HL-60 (cell line): Measurements from ENCODE around the gene PLA2G4E.

ENCODE experiments used
- DNase-seq, 2 experiments: peaks; one replicate each; pipeline ENCODE4 v3.0.0-alpha.2; 2010 to 2020; ENCODE audit warnings: low read depth in 1 of 2, low spot score in 1 of 2
- H3K27ac ChIP-seq: fragments of 250-450 bp; sonication (Bioruptor Pico); replicated peaks from 2 replicates; pipeline ENCODE4 v1.5.1; 2020; ENCODE audit warnings: mild to moderate bottlenecking, moderate library complexity
- H3K27me3 ChIP-seq: fragments of 250-450 bp; sonication (Bioruptor Pico); 2 replicates; pipeline ENCODE4 v1.5.1; 2021; ENCODE audit warnings: mild to moderate bottlenecking, moderate library complexity; ENCODE audit not compliant: insufficient read depth, poor library complexity, severe bottlenecking
- H3K4me3 ChIP-seq: replicated peaks from 2 replicates; pipeline ENCODE4 v1.5.1; 2011; ENCODE audit warnings: mild to moderate bottlenecking, control low read depth, low read length; ENCODE audit not compliant: insufficient read depth
- CTCF ChIP-seq: IDR thresholded peaks from one replicate; pipeline ENCODE4 v1.5.1; 2011; ENCODE audit warnings: low read length, control low read depth, inconsistent platforms; ENCODE audit not compliant: insufficient read depth
- GABPA ChIP-seq: IDR thresholded peaks from 2 replicates; pipeline ENCODE4 v1.6.1; 2012; ENCODE audit warnings: low read depth
- POLR2AphosphoS5 ChIP-seq: IDR thresholded peaks from 2 replicates; pipeline ENCODE4 v1.6.1; 2012; ENCODE audit warnings: low read depth
- REST ChIP-seq: IDR thresholded peaks from 2 replicates; pipeline ENCODE4 v1.6.1; 2012; ENCODE audit warnings: low read depth; ENCODE audit not compliant: insufficient replicate concordance
- SPI1 ChIP-seq: IDR thresholded peaks from 2 replicates; pipeline ENCODE4 v1.6.1; 2012; ENCODE audit warnings: low read depth, mild to moderate bottlenecking, borderline replicate concordance

Gene PLA2G4E

GRCh38 chr15:41965441-41966413 lies 55.1 kb downstream of the PLA2G4E start:
- Histone ChIP-seq H3K27me3 (no peaks in the 10 kb centered on the region), H3K4me3 (no peak overlapping the region), H3K27ac (no peak overlapping the region)
- no peak for DNase-seq
- TF ChIP-seq POLR2AphosphoS5 (no peak), GABPA (no peak), CTCF (no peak), SPI1 (no peak)

DNA sequence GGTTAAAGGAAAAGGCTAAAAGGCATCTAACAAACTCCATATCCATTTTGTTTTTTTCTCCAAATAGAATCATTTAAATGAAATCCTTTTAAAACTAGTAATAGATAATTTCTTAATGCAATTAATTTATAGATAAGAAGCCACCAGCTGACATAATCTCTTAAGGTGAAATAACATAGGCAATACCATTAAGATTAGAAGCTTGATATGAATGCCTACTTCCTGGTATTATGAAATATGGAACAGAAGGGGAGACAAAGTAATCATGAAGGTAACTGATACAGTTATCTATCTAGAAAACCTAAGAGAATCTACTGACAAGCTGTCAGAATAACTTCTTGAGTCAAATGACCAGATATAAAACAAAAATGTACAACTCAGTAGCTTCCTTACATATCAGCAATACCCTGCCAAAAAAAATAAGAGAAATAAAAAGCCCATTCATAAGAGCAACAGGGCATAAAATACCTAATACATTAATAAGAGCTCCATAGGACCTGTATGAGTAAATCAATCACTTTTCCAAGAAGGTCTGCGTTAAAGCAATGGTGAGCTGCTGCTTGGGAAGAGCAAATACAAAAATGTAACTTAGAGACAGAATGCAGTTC lies 59.1 kb downstream of the PLA2G4E start:
- Histone ChIP-seq H3K4me3 (no peak overlapping the region), H3K27me3 (no peaks in the 10 kb centered on the region), H3K27ac (no peak overlapping the region)
- TF ChIP-seq POLR2AphosphoS5: no peak
- no peak for TF ChIP-seq GABPA
- TF ChIP-seq REST: no peak
- TF ChIP-seq CTCF: no peak
- TF ChIP-seq SPI1: no peak
- no peak for DNase-seq

DNA sequence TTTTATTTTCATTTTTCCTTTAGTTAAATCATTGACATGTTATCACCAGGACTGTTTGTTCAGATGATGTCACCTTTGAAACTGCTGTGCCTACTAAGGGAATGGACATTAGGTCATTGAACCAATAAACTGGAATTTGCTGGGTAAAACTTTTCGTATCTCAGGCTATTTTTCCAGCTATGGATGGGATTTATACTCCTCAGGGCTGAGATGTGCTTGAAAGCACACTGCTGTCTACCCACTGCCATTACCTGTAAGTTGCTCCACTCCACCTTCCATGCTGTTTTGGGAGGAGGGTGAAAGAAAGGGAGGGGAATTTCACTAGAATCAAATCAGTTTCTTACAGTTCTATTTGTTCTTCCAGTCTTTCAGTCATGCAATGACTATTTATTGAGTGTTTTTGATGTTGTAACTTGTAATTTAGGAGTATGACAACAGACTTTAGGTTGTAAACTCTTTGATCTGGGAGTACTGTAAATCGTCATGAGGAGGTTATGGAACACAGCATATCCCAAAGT lies 59.8 kb downstream of the PLA2G4E start:
- Histone ChIP-seq H3K4me3 (no peak overlapping the region), H3K27me3 (no peaks in the 10 kb centered on the region), H3K27ac (no peak overlapping the region)
- DNase-seq: no peak
- no peak for TF ChIP-seq GABPA
- no peak for TF ChIP-seq POLR2AphosphoS5
- TF ChIP-seq REST: no peak
- no peak for TF ChIP-seq SPI1
- TF ChIP-seq CTCF: no peak
